ENCODE results near the gene HASPIN. TPM values are rescaled to one million over a fixed set of nuclear protein-coding genes. Genes with fewer than 3 reads are reported as not detected.

Gene HASPIN
- total and polyA plus RNA-seq, 2 experiments from 2014 or later: 6.1 to 35.1 TPM

DNA sequence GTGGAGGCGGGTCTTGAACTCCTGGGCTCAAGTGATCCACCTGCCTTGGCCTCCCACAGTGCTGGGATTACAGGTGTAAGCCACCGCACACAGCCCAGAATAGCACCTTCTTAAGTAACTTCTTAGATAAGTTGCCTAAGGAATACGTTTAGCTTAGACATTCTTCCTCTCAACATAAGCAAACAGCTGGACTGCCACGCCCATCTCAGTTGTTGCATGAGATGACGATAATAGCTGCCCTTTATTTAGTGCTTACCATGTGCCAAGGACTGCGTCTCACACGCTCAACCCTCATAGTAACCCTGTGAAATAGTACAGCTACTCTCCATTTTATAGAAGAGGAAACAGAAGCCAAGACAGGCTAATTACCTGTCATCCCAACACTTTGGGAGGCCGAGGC, 11.8 kb downstream of the HASPIN start (continued):
- TF ChIP-seq ETS1 (IDR thresholded peaks at IDR 0.05) (no peak), JUNB (IDR thresholded peaks at IDR 0.05; ENCODE audit: unreplicated experiment) (no peak), STAT1 (IDR thresholded peaks at IDR 0.05; ENCODE audit: unreplicated experiment) (no peak), POLR2AphosphoS5 (IDR thresholded peaks at IDR 0.05; ENCODE audit: low read depth) (no peak)
- TF ChIP-seq, protein P1, sequence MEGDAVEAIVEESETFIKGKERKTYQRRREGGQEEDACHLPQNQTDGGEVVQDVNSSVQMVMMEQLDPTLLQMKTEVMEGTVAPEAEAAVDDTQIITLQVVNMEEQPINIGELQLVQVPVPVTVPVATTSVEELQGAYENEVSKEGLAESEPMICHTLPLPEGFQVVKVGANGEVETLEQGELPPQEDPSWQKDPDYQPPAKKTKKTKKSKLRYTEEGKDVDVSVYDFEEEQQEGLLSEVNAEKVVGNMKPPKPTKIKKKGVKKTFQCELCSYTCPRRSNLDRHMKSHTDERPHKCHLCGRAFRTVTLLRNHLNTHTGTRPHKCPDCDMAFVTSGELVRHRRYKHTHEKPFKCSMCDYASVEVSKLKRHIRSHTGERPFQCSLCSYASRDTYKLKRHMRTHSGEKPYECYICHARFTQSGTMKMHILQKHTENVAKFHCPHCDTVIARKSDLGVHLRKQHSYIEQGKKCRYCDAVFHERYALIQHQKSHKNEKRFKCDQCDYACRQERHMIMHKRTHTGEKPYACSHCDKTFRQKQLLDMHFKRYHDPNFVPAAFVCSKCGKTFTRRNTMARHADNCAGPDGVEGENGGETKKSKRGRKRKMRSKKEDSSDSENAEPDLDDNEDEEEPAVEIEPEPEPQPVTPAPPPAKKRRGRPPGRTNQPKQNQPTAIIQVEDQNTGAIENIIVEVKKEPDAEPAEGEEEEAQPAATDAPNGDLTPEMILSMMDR (conservative IDR thresholded peaks at IDR 0.05; ENCODE audit: low read depth in 2 of 2): no peak
- TF ChIP-seq, protein P2, sequence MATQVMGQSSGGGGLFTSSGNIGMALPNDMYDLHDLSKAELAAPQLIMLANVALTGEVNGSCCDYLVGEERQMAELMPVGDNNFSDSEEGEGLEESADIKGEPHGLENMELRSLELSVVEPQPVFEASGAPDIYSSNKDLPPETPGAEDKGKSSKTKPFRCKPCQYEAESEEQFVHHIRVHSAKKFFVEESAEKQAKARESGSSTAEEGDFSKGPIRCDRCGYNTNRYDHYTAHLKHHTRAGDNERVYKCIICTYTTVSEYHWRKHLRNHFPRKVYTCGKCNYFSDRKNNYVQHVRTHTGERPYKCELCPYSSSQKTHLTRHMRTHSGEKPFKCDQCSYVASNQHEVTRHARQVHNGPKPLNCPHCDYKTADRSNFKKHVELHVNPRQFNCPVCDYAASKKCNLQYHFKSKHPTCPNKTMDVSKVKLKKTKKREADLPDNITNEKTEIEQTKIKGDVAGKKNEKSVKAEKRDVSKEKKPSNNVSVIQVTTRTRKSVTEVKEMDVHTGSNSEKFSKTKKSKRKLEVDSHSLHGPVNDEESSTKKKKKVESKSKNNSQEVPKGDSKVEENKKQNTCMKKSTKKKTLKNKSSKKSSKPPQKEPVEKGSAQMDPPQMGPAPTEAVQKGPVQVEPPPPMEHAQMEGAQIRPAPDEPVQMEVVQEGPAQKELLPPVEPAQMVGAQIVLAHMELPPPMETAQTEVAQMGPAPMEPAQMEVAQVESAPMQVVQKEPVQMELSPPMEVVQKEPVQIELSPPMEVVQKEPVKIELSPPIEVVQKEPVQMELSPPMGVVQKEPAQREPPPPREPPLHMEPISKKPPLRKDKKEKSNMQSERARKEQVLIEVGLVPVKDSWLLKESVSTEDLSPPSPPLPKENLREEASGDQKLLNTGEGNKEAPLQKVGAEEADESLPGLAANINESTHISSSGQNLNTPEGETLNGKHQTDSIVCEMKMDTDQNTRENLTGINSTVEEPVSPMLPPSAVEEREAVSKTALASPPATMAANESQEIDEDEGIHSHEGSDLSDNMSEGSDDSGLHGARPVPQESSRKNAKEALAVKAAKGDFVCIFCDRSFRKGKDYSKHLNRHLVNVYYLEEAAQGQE (IDR thresholded peaks at IDR 0.05; ENCODE audit: unreplicated experiment): no peak

- Histone ChIP-seq H3F3A (replicated peaks; ENCODE audit: low read depth) (peaks cover 10% of the 10 kb centered on the region; the same call in 1 of the 2 replicates), H2AFZ (no peak overlapping the region), H3K9me2 (ENCODE audit: insufficient read depth) (no peaks in the 10 kb centered on the region), H3K27ac (ENCODE audit: low read depth) (peak overlapping the region; percentile 78; the same call in 1 of the 2 replicates), H3K36me3 (ENCODE audit: insufficient read depth) (no peaks in the 10 kb centered on the region), H3K4me2 (peak overlapping the region; percentile 57), H4K20me1 (replicated peaks; ENCODE audit: insufficient read depth) (no peaks in the 10 kb centered on the region), H3K4me3 (no peak overlapping the region), H3K27me3 (ENCODE audit: insufficient read depth) (no peaks in the 10 kb centered on the region), H3K4me1 (ENCODE audit: insufficient read depth) (peaks cover 24% of the 10 kb centered on the region; the same call in 1 of the 2 replicates), H3K79me2 (replicated peaks; ENCODE audit: insufficient read depth) (no peaks in the 10 kb centered on the region)
- peak; percentile 48 for DNase-seq (ENCODE audit: low spot score)
- ATAC-seq: peak; percentile 56
- Mint-ChIP-seq H3K36me3 (ENCODE audit: low read depth) (no peaks in the 10 kb centered on the region), H3K4me3 (no peak overlapping the region; the same call in 1 of the 3 replicates), H3K27ac (no peak overlapping the region; the same call in 1 of the 2 replicates), H3K27me3 (ENCODE audit: insufficient read depth, low read depth, poor library complexity) (peaks cover 10% of the 10 kb centered on the region), H3K4me1 (peaks cover 29% of the 10 kb centered on the region), H3K9me3 (0 out of 3 replicates have a peak, but pooled peaks cover 3% of the 10 kb centered on the region)
- TF ChIP-seq, protein P2 (IDR thresholded peaks at IDR 0.05; ENCODE audit: unreplicated experiment): no peak
- TF ChIP-seq JUNB (IDR thresholded peaks at IDR 0.05; ENCODE audit: unreplicated experiment): no peak
- TF ChIP-seq POLR2AphosphoS5 (IDR thresholded peaks at IDR 0.05; ENCODE audit: low read depth): no peak
- TF ChIP-seq ETS1 (IDR thresholded peaks at IDR 0.05): no peak
- TF ChIP-seq, protein P1 (conservative IDR thresholded peaks at IDR 0.05; ENCODE audit: low read depth in 2 of 2): no peak
- TF ChIP-seq ZNF114 (CRISPR knock-in tag; IDR thresholded peaks at IDR 0.05): no peak
These were observed 15.0 kb downstream of the HASPIN start for GRCh38 chr17:3738562-3739295.

Measured in GM23338 (cell line).